Pancreas (tissue), 10 donors: ENCODE data around the gene CTCFL. TPM values are rescaled to one million over a fixed set of nuclear protein-coding genes. Genes with fewer than 3 reads are reported as not detected.
A peak's percentile ranks its signal among the peaks of the same experiment; 100 is the strongest.

Source experiments
- ATAC-seq, 4 donors: fragments of 200-7000 bp; cut with Tn5 transposase; one replicate each; pipeline versions ENCODE4 v1.8.0 to v1.9.1; 2020; ENCODE audit warnings: mild to moderate bottlenecking in 4 of 4, moderate library complexity in 4 of 4
- DNase-seq, 6 donors: peaks; one replicate each; pipeline ENCODE4 v3.0.0-alpha.2; 2020
- FAIRE-seq: peaks from 2 replicates; lab custom pipeline; 2012; peaks lifted over from hg19 to GRCh38; lab: Jason Lieb, UNC
- H3K27ac ChIP-seq, 4 donors: fragments of 200-600 bp; sonication (generic); 1 replicate in 3 of 4; 2 replicates in 1 of 4; pipeline versions ENCODE4 v1.5.0 to v1.8.0; 2020
- H3K27me3 ChIP-seq, 4 donors: fragments of 200-600 bp; one replicate each; pipeline ENCODE4 v1.8.0; 2021
- H3K36me3 ChIP-seq, 3 donors: fragments of 200-600 bp; sonication (generic) in 1 of 3; one replicate each; pipeline versions ENCODE4 v1.5.0 to v1.8.0; 2020 to 2021
- H3K4me1 ChIP-seq, 3 donors: fragments of 200-600 bp; one replicate each; pipeline ENCODE4 v1.8.0; 2021
- H3K4me3 ChIP-seq, 4 donors: fragments of 200-600 bp; sonication (generic) in 2 of 4; one replicate each; pipeline versions ENCODE4 v1.5.0 to v1.8.0; 2020 to 2021
- H3K9me3 ChIP-seq, 4 donors: fragments of 200-600 bp; one replicate each; pipeline ENCODE4 v1.8.0; 2021
- WGBS, 2 donors: extraction: QIAGEN DNeasy Blood & Tissue Kit; methylation state at CpG; one replicate each; pipeline ENCODE4 v1.1.7; 2013; 5-methylcytosine and 5-hydroxymethylcytosine counted together
- intact Hi-C, 3 donors: fragments of 100-400 bp; cut with DNase I; formaldehyde crosslinking; loops; one replicate each; pipeline versions ENCODE4 v1.11.1 to v1.14.2; 2022
- polyA plus RNA-seq, 2 donors: library from polyadenylated mRNA; stranded (reverse); fragments of 200-250 nt; gene quantifications; one replicate each; pipeline ENCODE4 v1.2.3, GENCODE V29; 2013
- total RNA-seq, 6 donors: library from RNA; stranded (reverse); fragmentation: NEBNext Ultra II Directional in 4 of 6; extraction: Animal tissue kit (Norgen Biotek cat#: 25700) in 4 of 6; gene quantifications; one replicate each; pipeline versions ENCODE4 v1.2.1 to v1.2.4, GENCODE V29; 2021 to 2023
- TF ChIP-seq, protein P1 (sequence below), 4 donors: fragments of 200-600 bp; sonication (generic) in 3 of 4; IDR thresholded peaks; one replicate each; pipeline versions ENCODE4 v1.5.0 to v1.8.0; 2021; ENCODE audit warnings: antibody characterized with exemption in 4 of 4
- donor health status: healthy with polysubstance abuse.
- donor health status: DM: no; HTN: no; CAD: no; lungs with moderate emphysema.
- donor health status: DM: no; HTN: no; CAD: no.
- donor health status: control.
- donor health status: control.
- donor health status: Bipolar disorder and iron deficiency.
- donor health status: DM: yes; HTN: yes; CAD: no.
- donor health status: DM: no; HTN: no; CAD: no.
- donor health status: DM: no; HTN: no; CAD: no.
- donor health status: DM: yes; HTN: yes; CAD: no.

The CTCFL gene
- total and polyA plus RNA-seq, 8 donors, result 0.16 TPM; not detected in 7

DNA sequence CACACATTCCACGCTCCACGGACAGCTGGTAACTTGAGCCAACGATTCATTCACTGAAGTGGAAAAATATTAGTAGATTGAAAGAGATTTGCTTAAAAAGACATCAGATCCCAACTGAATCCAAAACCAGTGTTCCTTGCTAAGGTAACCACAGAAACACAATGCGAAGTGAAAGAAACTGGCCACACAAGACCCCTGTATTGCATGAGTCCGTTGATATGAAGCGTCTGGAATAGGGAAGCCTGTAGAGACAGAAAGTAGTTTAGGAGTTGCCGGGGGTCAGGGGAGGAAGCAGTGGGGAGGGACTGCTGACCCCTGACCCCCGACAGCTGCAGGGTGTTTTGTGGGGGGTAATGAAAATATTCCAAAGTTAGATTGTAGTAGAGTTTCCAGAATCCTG, 46.0 kb upstream of the CTCFL start:
- Histone ChIP-seq H3K27ac (no peak overlapping the region), H3K36me3 (no peaks in the 10 kb centered on the region), H3K4me3 (no peak overlapping the region), H3K9me3 (no peaks in the 10 kb centered on the region), H3K4me1 (no peaks in the 10 kb centered on the region), H3K27me3 (no peaks in the 10 kb centered on the region)
- no peak for DNase-seq
- ATAC-seq, result no peak
- TF ChIP-seq, protein P1, sequence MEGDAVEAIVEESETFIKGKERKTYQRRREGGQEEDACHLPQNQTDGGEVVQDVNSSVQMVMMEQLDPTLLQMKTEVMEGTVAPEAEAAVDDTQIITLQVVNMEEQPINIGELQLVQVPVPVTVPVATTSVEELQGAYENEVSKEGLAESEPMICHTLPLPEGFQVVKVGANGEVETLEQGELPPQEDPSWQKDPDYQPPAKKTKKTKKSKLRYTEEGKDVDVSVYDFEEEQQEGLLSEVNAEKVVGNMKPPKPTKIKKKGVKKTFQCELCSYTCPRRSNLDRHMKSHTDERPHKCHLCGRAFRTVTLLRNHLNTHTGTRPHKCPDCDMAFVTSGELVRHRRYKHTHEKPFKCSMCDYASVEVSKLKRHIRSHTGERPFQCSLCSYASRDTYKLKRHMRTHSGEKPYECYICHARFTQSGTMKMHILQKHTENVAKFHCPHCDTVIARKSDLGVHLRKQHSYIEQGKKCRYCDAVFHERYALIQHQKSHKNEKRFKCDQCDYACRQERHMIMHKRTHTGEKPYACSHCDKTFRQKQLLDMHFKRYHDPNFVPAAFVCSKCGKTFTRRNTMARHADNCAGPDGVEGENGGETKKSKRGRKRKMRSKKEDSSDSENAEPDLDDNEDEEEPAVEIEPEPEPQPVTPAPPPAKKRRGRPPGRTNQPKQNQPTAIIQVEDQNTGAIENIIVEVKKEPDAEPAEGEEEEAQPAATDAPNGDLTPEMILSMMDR (IDR thresholded peaks at IDR 0.05), result no peak
- intact Hi-C loops, result no loop called here
- 53 to 73% methylated on average over 8 of the region's 8 CpGs for WGBS, 2 donors
- no peak for FAIRE-seq

DNA sequence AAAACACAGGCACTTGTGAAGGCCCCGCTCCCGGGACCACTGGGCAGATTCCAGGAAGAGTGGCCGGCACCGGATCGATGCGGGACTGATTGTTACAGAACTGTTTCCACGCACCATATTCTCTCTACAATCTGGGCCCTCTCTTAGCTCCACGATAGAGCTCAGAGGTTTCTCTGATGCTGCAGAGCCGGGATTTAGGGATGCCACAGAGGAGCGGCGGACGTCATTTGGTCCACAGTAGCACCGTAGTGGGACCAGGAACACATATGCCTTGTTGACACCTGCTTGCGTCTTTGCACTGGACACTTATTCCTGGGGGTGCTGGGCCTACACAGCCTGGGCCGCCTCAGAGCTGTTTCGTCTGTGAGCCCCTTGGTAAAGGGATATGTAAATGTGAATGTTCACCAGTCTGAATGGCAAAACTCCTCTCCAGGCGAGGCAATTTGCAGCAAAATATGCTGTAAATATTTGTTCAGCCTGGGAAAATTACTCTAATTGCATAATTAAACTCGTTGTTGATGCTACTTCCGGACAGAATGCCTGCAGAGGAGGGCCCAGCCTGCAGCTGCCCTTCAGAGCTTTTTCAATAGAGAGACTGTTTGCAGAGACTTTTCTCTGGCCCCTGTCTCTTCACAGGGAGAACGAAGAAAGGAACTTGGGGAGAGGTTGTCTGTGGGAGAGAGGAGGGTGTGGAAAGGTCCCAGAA, 45.4 kb upstream of the CTCFL start:
- no peak for ATAC-seq
- Histone ChIP-seq H3K27ac (no peak overlapping the region), H3K36me3 (no peaks in the 10 kb centered on the region), H3K4me1 (no peaks in the 10 kb centered on the region), H3K27me3 (no peaks in the 10 kb centered on the region), H3K9me3 (no peaks in the 10 kb centered on the region), H3K4me3 (no peak overlapping the region)
- intact Hi-C loops, result no loop called here
- DNase-seq, result no peak
- TF ChIP-seq, protein P1 (IDR thresholded peaks at IDR 0.05), result no peak
- FAIRE-seq, result no peak
- WGBS, 2 donors, result 56 to 64% methylated on average over 20 of the region's 20 CpGs

DNA sequence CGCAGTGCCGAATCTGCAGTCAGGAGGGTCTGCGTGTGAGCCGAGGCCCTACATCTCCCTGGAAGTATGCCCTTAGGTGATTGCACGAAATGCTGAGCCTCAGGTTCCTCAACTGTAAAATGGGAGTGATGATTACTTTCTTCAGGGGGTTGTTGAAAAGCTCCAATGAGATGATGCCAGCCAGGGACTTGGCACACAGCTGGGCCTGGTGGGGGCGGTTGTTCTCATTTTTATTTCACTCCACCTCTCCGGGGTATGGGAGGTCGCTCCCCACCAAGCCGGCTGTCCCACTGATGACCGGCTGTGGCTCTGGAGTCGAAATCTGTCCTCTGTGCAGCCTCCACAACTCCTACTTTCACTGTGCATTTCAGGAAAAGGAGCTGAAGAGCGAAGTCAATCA, 44.0 kb upstream of the CTCFL start:
- FAIRE-seq (no peak), ATAC-seq (no peak), DNase-seq (no peak)
- no peaks in the 10 kb centered on the region for H3K36me3 ChIP-seq
- H3K27me3 ChIP-seq, result no peaks in the 10 kb centered on the region
- no peaks in the 10 kb centered on the region for H3K9me3 ChIP-seq
- no peak overlapping the region for H3K27ac ChIP-seq
- 76 to 81% methylated on average over 12 of the region's 12 CpGs for WGBS, 2 donors
- H3K4me3 ChIP-seq, result no peak overlapping the region
- TF ChIP-seq, protein P1 (IDR thresholded peaks at IDR 0.05), result no peak
- H3K4me1 ChIP-seq, result no peaks in the 10 kb centered on the region
- intact Hi-C loops, result no loop called here

DNA sequence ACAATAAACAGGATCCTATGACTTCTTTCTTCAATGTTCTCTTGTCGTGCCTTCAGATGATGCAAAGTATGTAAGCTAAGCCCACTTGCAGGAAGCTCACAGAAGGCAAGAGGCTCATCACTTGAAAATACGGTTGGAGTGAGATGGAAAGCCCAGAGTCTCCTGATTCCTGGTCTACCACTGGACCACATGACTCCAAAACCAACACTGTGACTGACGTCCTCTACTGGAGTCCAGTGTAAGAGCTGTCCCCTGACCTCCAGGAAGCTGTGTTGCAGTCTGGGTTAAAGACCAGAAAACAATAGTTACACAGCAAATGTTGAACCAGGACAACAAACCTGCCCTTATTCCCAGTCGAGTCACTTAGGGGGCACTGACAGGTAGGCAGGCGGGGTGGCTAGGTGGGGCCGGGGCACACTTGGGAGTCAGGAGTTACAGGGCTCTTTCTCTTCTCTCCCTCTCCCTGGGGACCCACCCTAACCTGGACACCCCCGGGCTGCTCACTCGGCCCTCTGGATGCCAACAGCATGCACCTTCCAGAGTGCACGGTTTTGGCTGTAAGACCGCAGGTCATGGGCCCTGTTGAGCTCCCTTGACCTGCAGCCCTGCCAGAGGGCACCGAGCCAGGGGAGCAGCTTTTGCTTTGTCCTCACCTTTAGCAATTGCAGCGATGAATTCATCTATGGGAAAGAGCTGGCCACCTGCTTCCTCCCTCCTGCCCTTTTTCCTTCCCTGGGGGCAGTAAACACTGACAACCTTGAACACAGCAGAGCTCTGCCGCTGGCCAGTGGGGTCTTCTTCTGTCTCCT, 43.4 kb upstream of the CTCFL start:
- no peak for DNase-seq
- intact Hi-C loops, result no loop called here
- Histone ChIP-seq H3K27me3 (no peaks in the 10 kb centered on the region), H3K27ac (no peak overlapping the region), H3K36me3 (no peaks in the 10 kb centered on the region), H3K4me3 (no peak overlapping the region), H3K9me3 (no peaks in the 10 kb centered on the region), H3K4me1 (no peaks in the 10 kb centered on the region)
- FAIRE-seq, result no peak
- peak in 1 of 4 donors; percentile 11 for ATAC-seq
- 51 to 53% methylated on average over 13 of the region's 13 CpGs for WGBS, 2 donors
- TF ChIP-seq, protein P1 (IDR thresholded peaks at IDR 0.05), result no peak
